ENCODE data around the gene STRAP. TPM values are rescaled to one million over a fixed set of nuclear protein-coding genes. Genes with fewer than 3 reads are reported as not detected.

Gene STRAP
- total RNA-seq, 1 donor from 2014 or later, result 82.4 TPM

DNA sequence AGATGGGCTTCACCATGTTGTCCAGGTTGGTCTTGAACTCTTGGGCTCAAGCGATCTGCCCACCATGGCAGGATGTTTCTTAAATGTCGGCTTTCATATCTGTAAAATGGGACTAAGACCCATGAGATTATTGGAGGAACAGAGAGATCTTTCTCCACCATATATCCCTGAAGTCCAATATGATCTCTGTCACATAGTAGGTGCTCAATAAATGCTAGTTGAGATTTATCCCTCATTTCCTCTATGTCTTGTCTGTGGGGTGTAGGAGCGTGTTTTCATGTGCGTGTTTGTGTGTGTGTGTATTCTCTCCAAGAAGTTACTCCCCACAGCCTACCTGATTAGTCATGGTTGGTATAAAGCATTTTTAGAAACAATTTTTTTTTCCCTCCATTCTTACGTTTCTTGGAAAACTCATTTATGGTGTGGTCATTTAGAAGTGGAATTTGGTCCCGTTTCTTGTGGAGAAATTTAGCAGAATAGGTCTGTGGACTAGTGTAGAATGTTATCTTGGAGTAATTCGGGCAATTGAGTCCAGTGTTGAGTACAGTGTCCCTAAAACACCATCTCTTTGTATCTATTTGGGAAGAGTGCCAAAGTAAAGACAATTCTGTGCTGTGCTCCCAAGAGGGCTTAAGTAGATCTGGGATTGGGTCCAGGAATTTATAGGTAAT, 4.3 kb downstream of the STRAP start:
- H3K36me3 ChIP-seq (ENCODE audit: control insufficient read depth, insufficient read depth, low read length), result peaks cover 8% of the 10 kb centered on the region
- no peaks in the 10 kb centered on the region for H3K27me3 ChIP-seq (ENCODE audit: control insufficient read depth, insufficient read depth, low read length)
- no peak overlapping the region for H3K4me3 ChIP-seq (ENCODE audit: low read depth, low read length)
- TF ChIP-seq, protein P1, sequence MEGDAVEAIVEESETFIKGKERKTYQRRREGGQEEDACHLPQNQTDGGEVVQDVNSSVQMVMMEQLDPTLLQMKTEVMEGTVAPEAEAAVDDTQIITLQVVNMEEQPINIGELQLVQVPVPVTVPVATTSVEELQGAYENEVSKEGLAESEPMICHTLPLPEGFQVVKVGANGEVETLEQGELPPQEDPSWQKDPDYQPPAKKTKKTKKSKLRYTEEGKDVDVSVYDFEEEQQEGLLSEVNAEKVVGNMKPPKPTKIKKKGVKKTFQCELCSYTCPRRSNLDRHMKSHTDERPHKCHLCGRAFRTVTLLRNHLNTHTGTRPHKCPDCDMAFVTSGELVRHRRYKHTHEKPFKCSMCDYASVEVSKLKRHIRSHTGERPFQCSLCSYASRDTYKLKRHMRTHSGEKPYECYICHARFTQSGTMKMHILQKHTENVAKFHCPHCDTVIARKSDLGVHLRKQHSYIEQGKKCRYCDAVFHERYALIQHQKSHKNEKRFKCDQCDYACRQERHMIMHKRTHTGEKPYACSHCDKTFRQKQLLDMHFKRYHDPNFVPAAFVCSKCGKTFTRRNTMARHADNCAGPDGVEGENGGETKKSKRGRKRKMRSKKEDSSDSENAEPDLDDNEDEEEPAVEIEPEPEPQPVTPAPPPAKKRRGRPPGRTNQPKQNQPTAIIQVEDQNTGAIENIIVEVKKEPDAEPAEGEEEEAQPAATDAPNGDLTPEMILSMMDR (IDR thresholded peaks at IDR 0.05; ENCODE audit: insufficient read depth, low read length, severe bottlenecking), result no peak
- DNase-seq (ENCODE audit: low read depth) (no peak), FAIRE-seq (no peak)

DNA sequence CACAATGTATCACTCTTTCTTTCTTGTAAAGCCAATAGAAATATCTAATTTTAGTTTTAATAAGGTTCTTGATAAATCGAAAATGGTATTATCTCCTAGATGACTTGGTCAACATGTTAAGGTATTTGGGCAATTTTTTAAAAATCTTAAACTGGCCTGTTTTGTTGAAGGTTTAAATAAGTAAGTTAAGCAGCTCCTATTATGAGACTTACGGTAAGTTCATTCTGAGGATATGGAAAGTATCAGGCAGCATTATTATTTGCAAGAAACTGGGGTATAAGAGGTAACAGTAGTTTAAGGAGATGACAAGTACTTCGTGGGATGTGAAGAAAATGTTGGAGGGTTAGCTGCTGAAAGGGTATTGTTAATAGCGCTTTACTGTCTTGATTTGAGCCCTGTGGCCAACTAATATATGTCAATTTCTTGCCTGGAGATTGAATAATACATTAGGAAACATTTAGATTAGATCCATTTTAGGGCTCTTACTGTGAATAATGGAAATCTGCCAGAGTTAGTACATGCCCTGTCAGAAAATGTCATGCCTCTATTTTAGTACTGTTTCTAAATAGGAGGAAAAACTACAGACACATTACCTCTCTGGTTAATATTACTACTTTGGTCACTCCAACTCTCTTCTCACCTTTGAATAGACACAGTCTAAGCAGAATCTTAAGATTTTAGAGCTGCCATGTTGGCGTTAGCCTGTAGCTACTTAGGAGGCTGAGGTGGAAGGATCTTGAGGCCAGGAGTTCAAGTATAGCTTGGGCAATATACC, 5.0 kb downstream of the STRAP start:
- no peak for FAIRE-seq
- Histone ChIP-seq H3K36me3 (ENCODE audit: control insufficient read depth, insufficient read depth, low read length) (peaks cover 8% of the 10 kb centered on the region), H3K27me3 (ENCODE audit: control insufficient read depth, insufficient read depth, low read length) (no peaks in the 10 kb centered on the region)

DNA sequence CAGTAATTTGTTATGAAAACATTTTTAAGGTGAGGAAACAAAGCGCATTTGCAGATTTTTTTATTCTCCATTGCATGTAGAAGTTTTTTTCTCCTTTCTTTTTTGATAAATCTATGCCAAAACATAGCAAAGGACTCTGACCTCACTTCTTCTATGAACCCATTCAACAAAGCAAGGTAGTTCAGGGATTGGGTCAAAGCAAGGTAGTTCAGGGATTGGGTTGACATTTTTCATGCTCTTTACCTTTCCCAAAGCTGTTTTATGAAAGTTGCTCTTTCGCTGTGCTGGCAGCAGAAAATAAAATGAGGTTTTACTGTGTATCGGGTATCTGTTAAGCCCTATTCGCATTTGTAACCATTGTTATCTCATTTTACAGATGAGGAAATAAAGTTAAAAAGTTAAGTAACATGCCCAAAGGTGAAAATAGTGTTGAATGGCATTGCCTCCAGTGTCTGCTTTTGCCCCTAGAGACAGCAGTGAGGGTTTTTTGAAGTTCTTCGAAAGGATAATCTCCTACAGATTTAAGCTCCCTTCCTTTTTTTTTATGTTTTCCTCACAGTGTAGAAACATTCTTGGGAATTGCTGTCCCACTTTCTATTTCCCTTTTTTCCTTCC, 10.6 kb downstream of the STRAP start:
- peaks cover 13% of the 10 kb centered on the region for H3K36me3 ChIP-seq (ENCODE audit: control insufficient read depth, insufficient read depth, low read length)
- FAIRE-seq (no peak), DNase-seq (ENCODE audit: low read depth) (no peak)
- TF ChIP-seq, protein P1 (IDR thresholded peaks at IDR 0.05; ENCODE audit: insufficient read depth, low read length, severe bottlenecking), result no peak
- H3K27me3 ChIP-seq (ENCODE audit: control insufficient read depth, insufficient read depth, low read length), result no peaks in the 10 kb centered on the region
- no peak overlapping the region for H3K4me3 ChIP-seq (ENCODE audit: low read depth, low read length)

More for the DNA sequence above, 5.0 kb downstream of the STRAP start:
- no peak for DNase-seq (ENCODE audit: low read depth)
- TF ChIP-seq, protein P1 (IDR thresholded peaks at IDR 0.05; ENCODE audit: insufficient read depth, low read length, severe bottlenecking), result no peak
- H3K4me3 ChIP-seq (ENCODE audit: low read depth, low read length), result no peak overlapping the region

DNA sequence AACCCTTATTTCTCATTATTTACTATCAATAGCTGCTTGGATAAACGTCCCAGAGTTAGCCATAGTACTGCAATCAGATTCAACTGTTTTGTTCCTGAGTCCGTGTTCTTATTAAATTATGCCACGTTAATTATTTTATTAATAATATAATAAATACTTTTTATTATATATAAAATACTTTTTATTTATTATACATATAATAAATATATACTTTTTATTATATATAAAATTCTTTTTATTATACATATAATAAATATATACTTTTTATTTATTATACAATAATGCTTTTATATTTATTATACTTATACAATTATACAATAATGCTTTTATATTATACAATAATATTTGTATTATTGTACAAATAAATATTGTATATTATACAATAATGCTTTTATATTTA, 11.1 kb downstream of the STRAP start:
- Histone ChIP-seq H3K4me3 (ENCODE audit: low read depth, low read length) (no peak overlapping the region), H3K36me3 (ENCODE audit: control insufficient read depth, insufficient read depth, low read length) (peaks cover 13% of the 10 kb centered on the region), H3K27me3 (ENCODE audit: control insufficient read depth, insufficient read depth, low read length) (no peaks in the 10 kb centered on the region)
- no peak for DNase-seq (ENCODE audit: low read depth)
- TF ChIP-seq, protein P1 (IDR thresholded peaks at IDR 0.05; ENCODE audit: insufficient read depth, low read length, severe bottlenecking), result no peak
- no peak for FAIRE-seq

DNA sequence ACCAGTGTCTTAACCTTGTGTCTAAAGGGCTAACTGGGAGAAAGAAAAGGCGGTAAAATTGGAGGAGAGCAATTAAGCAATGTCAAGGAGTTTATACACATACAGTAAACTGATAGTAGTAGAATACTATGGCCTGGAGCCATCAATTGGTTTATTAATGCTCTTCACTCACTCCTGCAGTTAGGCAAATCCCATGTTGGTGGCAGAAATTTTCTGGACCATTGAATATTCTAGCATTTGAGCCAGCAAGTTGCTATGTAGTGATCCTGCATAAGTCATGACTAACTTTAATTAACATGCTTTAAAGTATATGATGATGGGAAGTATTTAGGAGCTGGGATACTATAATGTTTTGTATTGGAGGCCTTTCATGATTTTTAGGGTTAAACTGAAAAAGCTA, 14.7 kb downstream of the STRAP start:
- H3K4me3 ChIP-seq (ENCODE audit: low read depth, low read length), result no peak overlapping the region
- no peaks in the 10 kb centered on the region for H3K27me3 ChIP-seq (ENCODE audit: control insufficient read depth, insufficient read depth, low read length)
- peaks cover 10% of the 10 kb centered on the region for H3K36me3 ChIP-seq (ENCODE audit: control insufficient read depth, insufficient read depth, low read length)

More for the DNA sequence above, 14.7 kb downstream of the STRAP start:
- TF ChIP-seq, protein P1 (IDR thresholded peaks at IDR 0.05; ENCODE audit: insufficient read depth, low read length, severe bottlenecking), result no peak
- FAIRE-seq, result no peak
- no peak for DNase-seq (ENCODE audit: low read depth)

Data from bronchial epithelial cell (primary cell).